GM12878 (cell line): Measurements from ENCODE around the gene DMD. TPM values are rescaled to one million over a fixed set of nuclear protein-coding genes. Genes with fewer than 3 reads are reported as not detected.

Experiments used
- ATAC-seq: fragments of 200-7000 bp; cut with Tn5 transposase; 3 replicates; pipeline ENCODE4 v1.9.1; 2020; ENCODE audit warnings: mild to moderate bottlenecking, moderate library complexity
- BruUV-seq: library from RNA; stranded (reverse); fragments of 400-500 nt; replicated peaks from 2 replicates; lab custom pipeline; 2021; lab: Mats Ljungman, UMichigan
- CTCF ChIA-PET: fragments of 300-600 bp; sonication (Branson Sonifier 250); formaldehyde crosslinking; extraction: SDS; loops from one replicate; lab custom pipeline; 2021; ENCODE audit warnings: inconsistent platforms; lab: Yijun Ruan, JAX
- POLR2A ChIA-PET: fragments of 350-600 bp; formaldehyde crosslinking; extraction: SDS; loops from one replicate; lab custom pipeline; 2021; ENCODE audit warnings: inconsistent platforms; lab: Charles Lee
- RAD21 ChIA-PET: fragments of 300-600 bp; sonication (Branson Sonifier 250); formaldehyde crosslinking; loops from one replicate; lab custom pipeline; 2023; ENCODE audit warnings: antibody characterized with exemption; ENCODE audit not compliant: unreplicated experiment; lab: Charles Lee
- SMC1A ChIA-PET: fragments of 300-600 bp; sonication (Branson Sonifier 250); formaldehyde crosslinking; loops from one replicate; lab custom pipeline; 2023; ENCODE audit not compliant: unreplicated experiment, uncharacterized antibody; lab: Charles Lee
- DNase-seq: peaks from one replicate; pipeline ENCODE4 v3.0.0-alpha.2; 2011; ENCODE audit warnings: low read depth, low spot score
- FAIRE-seq: peaks from 3 replicates; lab custom pipeline; 2011; peaks lifted over from hg19 to GRCh38; lab: Jason Lieb, UNC
- H2AFZ ChIP-seq: 2 replicates; pipeline ENCODE4 v1.6.0; 2011; ENCODE audit warnings: low read depth, low read length, control low read depth; ENCODE audit not compliant: control insufficient read depth
- H3K27ac ChIP-seq: 2 replicates; pipeline ENCODE4 v1.5.1; 2011; ENCODE audit warnings: control low read depth; ENCODE audit not compliant: control insufficient read depth, insufficient read depth
- H3K27me3 ChIP-seq, 2 experiments: replicated peaks in 1 of 2; 2 replicates each; pipeline versions ENCODE4 v1.6.0 to v1.6.1; 2011; ENCODE audit warnings: low read length in 1 of 2; ENCODE audit not compliant: control insufficient read depth in 2 of 2, insufficient read depth in 2 of 2
- H3K36me3 ChIP-seq, 2 experiments: 2 replicates each; pipeline ENCODE4 v1.5.1; 2011; ENCODE audit warnings: low read length in 1 of 2; ENCODE audit not compliant: control insufficient read depth in 2 of 2, insufficient read depth in 2 of 2
- H3K4me1 ChIP-seq: 2 replicates; pipeline ENCODE4 v1.6.1; 2011; ENCODE audit warnings: mild to moderate bottlenecking, low read length, moderate library complexity, mixed read lengths; ENCODE audit not compliant: control insufficient read depth, insufficient read depth
- H3K4me2 ChIP-seq: 2 replicates; pipeline ENCODE4 v1.6.0; 2011; ENCODE audit warnings: control low read depth; ENCODE audit not compliant: control insufficient read depth, insufficient read depth
- H3K4me3 ChIP-seq: fragments of 200-600 bp; sonication (generic); 2 replicates; pipeline ENCODE4 v1.5.1; 2016
- H3K79me2 ChIP-seq: 2 replicates; pipeline ENCODE4 v1.6.0; 2011; ENCODE audit warnings: low read length; ENCODE audit not compliant: control insufficient read depth, insufficient read depth
- H3K9ac ChIP-seq: 2 replicates; pipeline ENCODE4 v1.8.0; 2011; ENCODE audit warnings: low read length, control low read depth, mixed read lengths; ENCODE audit not compliant: control insufficient read depth, insufficient read depth
- H3K9me3 ChIP-seq: replicated peaks from 3 replicates; pipeline ENCODE4 v1.5.1; 2011; ENCODE audit warnings: mild to moderate bottlenecking, low read length; ENCODE audit not compliant: control insufficient read depth, insufficient read depth
- H4K20me1 ChIP-seq: 2 replicates; pipeline ENCODE4 v1.6.0; 2011; ENCODE audit not compliant: control insufficient read depth, insufficient read depth
- IRF5 ChIP-seq: fragments of 450-650 bp; IDR thresholded peaks from 2 replicates; pipeline ENCODE4 v1.6.1; 2017; ENCODE audit warnings: borderline replicate concordance
- KAT2A ChIP-seq: conservative IDR thresholded peaks from 2 replicates; pipeline ENCODE4 v1.6.1; 2011; ENCODE audit warnings: low read depth, low read length; ENCODE audit not compliant: control insufficient read depth
- LARP7 ChIP-seq: fragments of 450-650 bp; IDR thresholded peaks from 2 replicates; pipeline ENCODE4 v1.6.1; 2017; ENCODE audit warnings: mild to moderate bottlenecking
- RAD51 ChIP-seq: fragments of 450-650 bp; IDR thresholded peaks from 2 replicates; pipeline ENCODE4 v1.6.1; 2016; ENCODE audit warnings: moderate library complexity, mild to moderate bottlenecking, inconsistent platforms
- RCOR1 ChIP-seq: conservative IDR thresholded peaks from 2 replicates; pipeline ENCODE4 v1.6.1; 2012; ENCODE audit warnings: low read depth, low read length, improper control_type of control experiment
- RFX5 ChIP-seq: IDR thresholded peaks from 2 replicates; pipeline ENCODE4 v1.6.1; 2011; ENCODE audit warnings: low read depth, low read length, improper control_type of control experiment
- WGBS: methylation state at CpG from one replicate; pipeline ENCODE4 v1.1.6; 2016; ENCODE audit warnings: low lambda C conversion rate; ENCODE audit not compliant: insufficient replicate concordance, insufficient coverage; ENCODE audit errors: missing lambda C conversion rate; 5-methylcytosine and 5-hydroxymethylcytosine counted together
- in situ Hi-C: fragments of 300-500 bp; cut with MboI; formaldehyde crosslinking; loops from 9 replicates; pipeline ENCODE4 v1.14.3; 2018; ENCODE audit warnings: mixed read lengths
- intact Hi-C: fragments of 100-400 bp; cut with micrococcal nuclease; formaldehyde crosslinking; loops from one replicate; pipeline ENCODE4 v1.14.2; 2022; ENCODE audit not compliant: unreplicated experiment
- polyA plus RNA-seq, 11 experiments: library from polyadenylated mRNA; depleted of rRNA in 4 of 11; unstranded in 6 of 11; stranded (reverse) in 5 of 11; fragments of >200 nt; fragmentation: Nextera tagmentation in 4 of 11; fragmentation: Illumina TruSeq in 1 of 11; extraction: Ambion mirVana in 4 of 11; extraction: Trizol in 1 of 11; gene quantifications; 1 replicate in 1 of 11; 2 replicates in 10 of 11; pipeline versions ENCODE4 v1.2.1 to v1.2.3, GENCODE V29; 2011 to 2016; ENCODE audit warnings: inconsistent platforms in 2 of 11, missing spikeins in 2 of 11, low read depth in 1 of 11
- total RNA-seq, 4 experiments: library from RNA; depleted of rRNA in 3 of 4; stranded (reverse); fragments of >200 nt in 3 of 4; fragmentation: Illumina TruSeq in 1 of 4; extraction: Trizol in 1 of 4; gene quantifications; 2 replicates each; pipeline versions ENCODE4 v1.2.1 to v1.2.3, GENCODE V29; 2013 to 2021

Gene DMD
- total and polyA plus RNA-seq, 10 of the 15 experiments (the other 5 are each of a cell fraction or from before 2014, with no cell fraction given): 1.4 to 24.3 (median 4.3) TPM

- RAD21 ChIA-PET: no interaction called here
- DNase-seq: no peak
- SMC1A ChIA-PET: interaction anchor here (0.5 to 1.7 kb wide), 4 partner anchors 10 to 124 kb away, joined by 3 to 4 read pairs (median 4); no protein-coding TSS in a partner anchor
- H4K20me1 ChIP-seq: no peaks in the 10 kb centered on the region
- POLR2A ChIA-PET: no interaction called here
- no peak overlapping the region for H2AFZ ChIP-seq
- intact Hi-C loops (loop anchor here (5.0 to 10.0 kb wide), 2 partner anchors 803 to 1770 kb away; no protein-coding TSS in a partner anchor), in situ Hi-C loops (no loop called here)
- H3K9ac ChIP-seq: no peak overlapping the region
- no peak overlapping the region for H3K4me2 ChIP-seq
- TF ChIP-seq RAD51 (no peak), RFX5 (no peak), LARP7 (no peak), KAT2A (no peak), IRF5 (no peak), RCOR1 (no peak)
- no peaks in the 10 kb centered on the region for H3K9me3 ChIP-seq
- WGBS: 14% methylated on average over 4 of the region's 4 CpGs
- no peak overlapping the region for H3K27ac ChIP-seq
- H3K4me3 ChIP-seq: no peak overlapping the region
- CTCF ChIA-PET: interaction anchor here (0.6 to 2.9 kb wide), 8 partner anchors 9 to 883 kb away, joined by 3 to 13 read pairs (median 4); no protein-coding TSS in a partner anchor
- no TSS peak for BruUV-seq
- ATAC-seq: no peak
- no peaks in the 10 kb centered on the region; a peak in 1 of 4 replicates for H3K27me3 ChIP-seq
- H3K4me1 ChIP-seq: no peaks in the 10 kb centered on the region
- peak; percentile 44 for FAIRE-seq
- no peaks in the 10 kb centered on the region for H3K79me2 ChIP-seq
- H3K36me3 ChIP-seq: no peaks in the 10 kb centered on the region
Observed at GRCh38 chrX:32532262-32532661, 679.1 kb downstream of the DMD start.
